Trophoblast cell (in vitro differentiated cells and primary cell): ENCODE data around the gene AIRE.
"Not testable (repeated sequence)": the region's sequence is repeated elsewhere in the genome, so short reads cannot be mapped to it uniquely, and the experiment has no call there.

Experiments
- DNase-seq, 2 donors: peaks; one replicate each; pipeline ENCODE4 v3.0.0-alpha.2; 2016
- H2AFZ ChIP-seq: 2 replicates; pipeline ENCODE4 v1.6.1; 2013; ENCODE audit warnings: low read length, moderate library complexity, mild to moderate bottlenecking; ENCODE audit not compliant: insufficient read depth, poor library complexity
- H2AK5ac ChIP-seq: 2 replicates; pipeline ENCODE4 v1.6.1; 2013; ENCODE audit warnings: mild to moderate bottlenecking, low read length
- H2BK120ac ChIP-seq: 2 replicates; pipeline ENCODE4 v1.6.1; 2013; ENCODE audit warnings: low read length, mild to moderate bottlenecking, moderate library complexity; ENCODE audit not compliant: insufficient read depth, poor library complexity
- H2BK12ac ChIP-seq: 2 replicates; pipeline ENCODE4 v1.6.1; 2013; ENCODE audit warnings: mild to moderate bottlenecking, low read length, moderate library complexity
- H2BK5ac ChIP-seq: 2 replicates; pipeline ENCODE4 v1.6.1; 2013; ENCODE audit warnings: low read length, low read depth, moderate library complexity, mild to moderate bottlenecking; ENCODE audit not compliant: poor library complexity
- H3K14ac ChIP-seq: 2 replicates; pipeline ENCODE4 v1.6.1; 2013; ENCODE audit warnings: mild to moderate bottlenecking, low read length
- H3K18ac ChIP-seq: 2 replicates; pipeline ENCODE4 v1.6.1; 2013; ENCODE audit warnings: mild to moderate bottlenecking, low read length
- H3K23ac ChIP-seq: 2 replicates; pipeline ENCODE4 v1.6.1; 2013; ENCODE audit warnings: low read length
- H3K27ac ChIP-seq: 2 replicates; pipeline ENCODE4 v1.5.1; 2013; ENCODE audit warnings: low read depth, mild to moderate bottlenecking, inconsistent platforms, low read length, moderate library complexity
- H3K27me3 ChIP-seq: 2 replicates; pipeline ENCODE4 v1.6.1; 2013; ENCODE audit warnings: inconsistent platforms, mild to moderate bottlenecking, low read length, moderate library complexity; ENCODE audit not compliant: insufficient read depth
- H3K36me3 ChIP-seq, 2 experiments: 1 replicate in 1 of 2; 2 replicates in 1 of 2; pipeline ENCODE4 v1.6.1; 2013; ENCODE audit warnings: low read length in 2 of 2, mild to moderate bottlenecking in 2 of 2, moderate library complexity in 1 of 2; ENCODE audit not compliant: insufficient read depth in 2 of 2, control insufficient read depth in 1 of 2
- H3K4ac ChIP-seq: 2 replicates; pipeline ENCODE4 v1.6.1; 2013; ENCODE audit warnings: low read depth, mild to moderate bottlenecking, low read length, moderate library complexity
- H3K4me1 ChIP-seq, 2 experiments: 1 replicate in 1 of 2; 2 replicates in 1 of 2; pipeline ENCODE4 v1.6.1; 2013; ENCODE audit warnings: low read length in 2 of 2, mild to moderate bottlenecking in 2 of 2, moderate library complexity in 1 of 2; ENCODE audit not compliant: insufficient read depth in 2 of 2, control insufficient read depth in 1 of 2
- H3K4me2 ChIP-seq: 2 replicates; pipeline ENCODE4 v1.6.1; 2013; ENCODE audit warnings: inconsistent platforms, mild to moderate bottlenecking, low read length, moderate library complexity
- H3K4me3 ChIP-seq: 2 replicates; pipeline ENCODE4 v1.5.1; 2013; ENCODE audit warnings: mild to moderate bottlenecking, low read depth, low read length, inconsistent platforms
- H3K79me1 ChIP-seq: one replicate; pipeline ENCODE4 v1.6.1; 2013; ENCODE audit warnings: low read length
- H3K79me2 ChIP-seq: 2 replicates; pipeline ENCODE4 v1.6.1; 2013; ENCODE audit warnings: low read length, mild to moderate bottlenecking; ENCODE audit not compliant: control insufficient read depth, insufficient read depth, poor library complexity
- H3K9ac ChIP-seq: 2 replicates; pipeline ENCODE4 v1.6.1; 2013; ENCODE audit warnings: mild to moderate bottlenecking, low read length
- H3K9me3 ChIP-seq: 2 replicates; pipeline ENCODE4 v1.6.1; 2013; ENCODE audit warnings: low read depth, mild to moderate bottlenecking, control low read depth, inconsistent platforms, low read length; ENCODE audit not compliant: insufficient read depth
- H4K12ac ChIP-seq: 2 replicates; pipeline ENCODE4 v1.6.1; 2013; ENCODE audit warnings: low read depth, mild to moderate bottlenecking, low read length, moderate library complexity
- H4K8ac ChIP-seq: 2 replicates; pipeline ENCODE4 v1.6.1; 2013; ENCODE audit warnings: low read depth, mild to moderate bottlenecking, low read length, moderate library complexity
- H4K91ac ChIP-seq: one replicate; pipeline ENCODE4 v1.6.1; 2013; ENCODE audit warnings: low read depth, mild to moderate bottlenecking, low read length, moderate library complexity
- WGBS: extraction: QIAGEN DNeasy Blood & Tissue Kit; methylation state at CpG from one replicate; pipeline ENCODE4 v1.1.7; 2013; ENCODE audit warnings: missing lambda C conversion rate; ENCODE audit not compliant: insufficient read length, insufficient coverage; ENCODE audit errors: extremely low coverage; 5-methylcytosine and 5-hydroxymethylcytosine counted together

AIRE gene

DNA sequence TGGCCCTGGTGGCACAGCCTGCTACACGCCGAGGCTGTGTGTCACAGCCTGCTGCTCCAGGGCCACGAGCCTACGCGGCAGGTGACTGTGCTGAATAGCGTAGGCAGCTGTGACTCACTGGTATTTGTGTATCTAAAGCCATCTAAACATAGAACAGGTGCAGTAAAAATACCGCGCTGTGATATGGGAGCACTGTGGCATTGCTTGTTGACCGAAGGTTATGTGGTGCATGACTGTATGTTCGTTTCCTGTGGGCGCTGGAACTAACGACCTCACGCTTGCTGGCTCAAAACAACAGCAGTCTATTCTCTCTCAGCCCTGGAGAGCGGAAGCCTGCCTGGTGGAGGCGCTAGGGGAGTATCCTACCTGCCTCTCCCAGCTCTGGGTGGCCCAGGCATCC, 41.7 kb upstream of the AIRE start:
- not testable (repeated sequence) for H3K9ac ChIP-seq, H4K91ac ChIP-seq, H3K9me3 ChIP-seq, H3K4me2 ChIP-seq, H3K27me3 ChIP-seq, H3K4ac ChIP-seq, H2AFZ ChIP-seq, H3K36me3 ChIP-seq, DNase-seq, H4K8ac ChIP-seq, H2BK12ac ChIP-seq, H2BK120ac ChIP-seq, H3K79me1 ChIP-seq, H2AK5ac ChIP-seq, H3K4me3 ChIP-seq, H3K18ac ChIP-seq, H3K14ac ChIP-seq, H3K27ac ChIP-seq, H3K79me2 ChIP-seq, H2BK5ac ChIP-seq, H3K23ac ChIP-seq, H4K12ac ChIP-seq, H3K4me1 ChIP-seq
- WGBS: no CpG with 5 or more reads among the region's 15 CpGs

DNA sequence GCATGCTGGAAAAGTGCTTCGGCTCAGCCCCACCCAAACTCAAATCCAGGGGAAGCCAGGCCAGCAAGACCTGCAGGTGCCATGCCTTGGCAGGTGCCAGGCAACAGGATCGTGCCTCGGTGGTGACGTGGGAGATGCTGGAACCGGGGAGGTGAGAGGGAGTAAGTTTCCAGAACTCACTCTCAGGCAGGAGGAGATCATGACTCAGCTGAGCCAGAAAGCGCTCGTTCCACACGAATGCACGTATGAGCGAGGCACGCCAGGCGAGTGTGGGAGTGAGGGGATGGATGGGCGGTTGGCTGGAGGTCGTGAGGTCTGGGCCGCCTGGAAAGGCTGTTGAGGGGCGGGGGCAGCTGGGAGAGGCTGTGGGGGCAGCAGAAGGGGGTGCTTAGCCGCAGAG, 37.8 kb upstream of the AIRE start:
- H3K36me3 ChIP-seq, H3K4me1 ChIP-seq, H3K23ac ChIP-seq, H3K9ac ChIP-seq, H3K27me3 ChIP-seq, H3K4ac ChIP-seq, H2BK12ac ChIP-seq, H3K27ac ChIP-seq, H3K4me3 ChIP-seq, H4K12ac ChIP-seq, H3K79me1 ChIP-seq, H4K91ac ChIP-seq, H3K79me2 ChIP-seq, H3K14ac ChIP-seq, H3K9me3 ChIP-seq, H3K4me2 ChIP-seq, H3K18ac ChIP-seq, DNase-seq, H2BK120ac ChIP-seq, H2BK5ac ChIP-seq, H2AK5ac ChIP-seq, H2AFZ ChIP-seq, H4K8ac ChIP-seq: not testable (repeated sequence)
- WGBS: no CpG with 5 or more reads among the region's 17 CpGs

GRCh38 chr21:44249204-44250037, 36.3 kb upstream of the AIRE start:
- H2AFZ ChIP-seq, H3K27ac ChIP-seq, H3K23ac ChIP-seq, H2AK5ac ChIP-seq, H2BK12ac ChIP-seq, H3K9me3 ChIP-seq, H3K27me3 ChIP-seq, DNase-seq, H3K79me2 ChIP-seq, H3K4me3 ChIP-seq, H3K79me1 ChIP-seq, H3K36me3 ChIP-seq, H2BK120ac ChIP-seq, H3K18ac ChIP-seq, H3K4me2 ChIP-seq, H4K8ac ChIP-seq, H4K12ac ChIP-seq, H3K4me1 ChIP-seq, H3K4ac ChIP-seq, H4K91ac ChIP-seq, H3K9ac ChIP-seq, H3K14ac ChIP-seq, H2BK5ac ChIP-seq: not testable (repeated sequence)
- WGBS: no CpG with 5 or more reads among the region's 33 CpGs

- Histone ChIP-seq H2AFZ (no peak overlapping the region), H3K79me2 (no peaks in the 10 kb centered on the region), H2AK5ac (peak overlapping the region; percentile 13), H2BK12ac (peak overlapping the region; percentile 18), H3K9me3 (no peaks in the 10 kb centered on the region), H2BK120ac (no peak overlapping the region), H3K4ac (no peak overlapping the region), H3K79me1 (no peaks in the 10 kb centered on the region), H3K36me3 (no peaks in the 10 kb centered on the region), H4K12ac (no peak overlapping the region), H3K18ac (no peak overlapping the region), H3K9ac (no peak overlapping the region), H3K27ac (no peak overlapping the region), H3K14ac (no peak overlapping the region), H3K27me3 (no peaks in the 10 kb centered on the region), H4K91ac (no peak overlapping the region), H3K4me1 (peaks cover 4 to 5% of the 10 kb centered on the region in 2 experiments), H3K23ac (no peak overlapping the region), H2BK5ac (no peak overlapping the region), H3K4me3 (no peak overlapping the region), H4K8ac (no peak overlapping the region), H3K4me2 (no peak overlapping the region)
- DNase-seq: no peak
- WGBS: no CpG with 5 or more reads among the region's 29 CpGs
Measured at GRCh38 chr21:44253832-44254710, 31.6 kb upstream of the AIRE start.
